NCI-H187 (cell line): ENCODE measurements around the gene FOXO6.

ENCODE experiments used
- DNase-seq, 2 experiments: peaks; one replicate each; lab custom pipeline; 2025; lab: John Stamatoyannopoulos, UW

The FOXO6 gene

DNA sequence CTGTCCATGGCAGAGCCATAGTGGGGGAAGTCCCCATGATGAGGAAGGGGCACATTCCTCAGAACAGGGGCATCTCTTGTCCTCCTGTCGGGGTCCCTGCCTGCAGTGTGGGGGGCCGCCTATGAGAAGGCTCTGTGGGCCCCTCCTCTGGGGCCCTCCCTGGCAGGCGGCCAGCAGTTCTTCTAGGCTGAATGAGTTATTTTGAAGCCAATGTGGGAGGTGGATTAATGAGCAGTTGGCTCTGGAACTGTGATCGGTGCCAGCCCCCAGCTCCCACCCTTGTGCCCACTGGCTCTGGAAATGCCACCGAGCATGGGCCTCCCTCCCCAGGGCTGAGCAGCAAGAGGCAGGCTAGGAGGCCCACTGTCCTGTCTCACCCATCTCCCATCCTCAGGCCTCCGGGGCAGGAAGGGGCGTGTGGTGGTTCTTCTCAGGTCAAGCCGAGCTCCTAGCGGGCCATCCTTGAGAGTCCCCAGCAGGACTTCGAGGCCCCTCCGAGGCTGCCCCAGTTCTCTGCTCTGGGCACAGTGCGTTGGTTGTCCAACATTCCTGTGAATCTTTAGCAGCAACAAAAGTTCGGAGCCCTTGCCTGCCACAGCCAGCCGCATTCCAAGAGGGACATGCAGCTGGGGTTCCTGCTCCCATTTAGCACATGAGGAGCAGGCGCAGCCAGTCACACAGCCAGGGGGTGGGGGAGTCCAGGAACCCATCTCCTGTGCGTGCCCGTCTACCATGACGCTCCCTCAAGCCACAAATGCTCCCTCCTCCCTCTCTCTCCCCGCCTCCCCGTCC, 66.1 kb downstream of the FOXO6 start:
- no peak for DNase-seq

DNA sequence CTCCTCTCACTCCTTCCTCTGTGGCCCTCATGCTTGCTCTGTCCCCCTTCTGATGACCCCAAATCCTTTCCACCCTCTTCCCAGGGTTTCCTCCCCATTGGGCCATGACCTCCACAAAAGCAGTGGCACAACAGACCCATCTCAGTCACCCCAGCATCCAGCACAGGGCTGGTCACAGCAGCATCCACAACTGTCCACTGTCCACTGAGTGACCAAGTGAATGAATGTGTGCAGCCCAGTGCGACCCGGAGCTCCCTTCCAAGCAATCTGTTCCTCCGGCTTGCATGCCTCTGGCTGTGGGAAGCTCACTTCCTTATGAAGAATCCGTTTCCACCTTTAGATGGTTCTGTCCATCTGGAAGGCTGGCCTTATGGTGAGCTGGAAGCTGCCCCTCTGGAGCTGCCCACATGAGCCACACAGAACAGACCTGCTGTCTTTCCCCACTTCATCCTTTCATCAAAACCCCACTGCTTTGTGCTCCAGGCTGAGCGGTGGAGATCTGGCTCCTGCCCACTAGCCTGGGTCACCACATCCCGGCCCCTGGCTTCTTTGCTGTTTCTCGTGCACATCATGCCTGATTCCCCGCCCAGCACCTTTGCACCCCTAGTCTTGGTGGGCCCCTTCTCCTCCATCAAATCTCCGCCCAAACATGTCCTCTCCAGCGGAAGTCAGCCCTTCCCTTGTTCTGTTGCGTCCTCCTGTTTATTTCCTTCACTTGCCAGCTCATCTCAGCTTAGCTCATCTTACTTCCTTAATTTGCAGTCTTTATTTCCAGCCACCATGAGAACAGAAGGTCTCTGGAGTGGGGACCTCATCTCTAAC, 66.9 kb downstream of the FOXO6 start:
- no peak for DNase-seq

DNA sequence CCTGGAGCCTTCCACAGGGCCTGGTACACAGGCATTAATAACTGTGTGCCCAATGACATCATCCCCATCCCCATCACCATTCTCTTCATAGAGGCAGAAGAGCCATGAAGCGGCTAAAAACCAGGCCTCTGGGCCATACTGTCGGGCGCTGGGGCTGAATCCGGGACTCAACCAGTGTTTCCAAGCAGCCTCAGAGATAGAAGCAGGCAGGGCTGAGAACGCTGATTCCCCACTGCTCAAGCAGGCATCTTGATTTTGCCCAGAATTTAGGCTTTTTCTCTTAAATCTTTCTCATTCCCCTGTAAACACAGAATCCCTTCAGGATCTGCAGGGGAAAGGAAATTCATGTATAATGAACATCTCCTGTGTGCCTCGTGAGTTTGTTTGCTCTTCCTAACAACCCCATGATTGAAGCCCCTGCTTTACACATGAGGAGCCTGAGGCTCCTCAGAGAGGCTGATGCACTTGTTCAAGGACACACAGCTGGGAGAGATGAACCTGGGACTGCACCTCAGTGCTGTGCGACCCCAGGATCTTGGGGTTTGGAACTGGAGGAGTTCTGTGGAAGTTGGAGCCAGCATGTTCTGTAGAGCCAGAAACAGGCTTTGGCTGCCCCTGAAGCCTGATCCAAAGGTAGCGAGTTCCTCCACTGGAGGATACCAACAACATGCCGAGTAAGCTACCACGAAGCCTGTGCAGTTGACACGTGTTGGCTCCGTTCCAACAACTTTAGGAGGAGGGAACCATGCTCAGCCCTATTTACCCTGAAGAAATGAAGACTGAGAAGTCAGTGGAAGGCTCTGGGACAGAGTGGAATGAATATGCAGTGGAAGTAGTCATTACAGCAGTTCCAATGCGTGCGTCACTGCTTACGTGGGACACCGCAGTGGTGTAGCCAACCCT, 67.8 kb downstream of the FOXO6 start:
- DNase-seq = no peak

DNA sequence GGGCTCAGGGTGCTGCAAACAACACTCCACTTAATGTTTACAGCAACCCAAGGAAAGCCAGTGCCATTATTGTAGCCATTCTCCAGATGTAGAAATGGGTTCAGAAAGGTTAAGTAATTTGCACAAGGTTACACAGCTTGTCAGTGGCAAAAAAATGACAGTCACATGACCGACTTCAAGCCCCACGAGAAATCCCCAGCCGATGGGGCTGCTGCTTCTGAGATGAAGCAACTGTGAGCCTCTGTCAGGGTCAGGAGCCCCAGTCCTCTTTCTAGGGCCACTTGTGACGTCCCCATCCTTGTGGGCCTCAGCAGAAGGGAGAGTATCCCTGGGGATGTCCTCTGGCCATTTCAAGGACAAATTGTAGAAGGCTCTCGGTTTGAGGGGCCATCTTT, 68.4 kb downstream of the FOXO6 start:
- DNase-seq = no peak

DNA sequence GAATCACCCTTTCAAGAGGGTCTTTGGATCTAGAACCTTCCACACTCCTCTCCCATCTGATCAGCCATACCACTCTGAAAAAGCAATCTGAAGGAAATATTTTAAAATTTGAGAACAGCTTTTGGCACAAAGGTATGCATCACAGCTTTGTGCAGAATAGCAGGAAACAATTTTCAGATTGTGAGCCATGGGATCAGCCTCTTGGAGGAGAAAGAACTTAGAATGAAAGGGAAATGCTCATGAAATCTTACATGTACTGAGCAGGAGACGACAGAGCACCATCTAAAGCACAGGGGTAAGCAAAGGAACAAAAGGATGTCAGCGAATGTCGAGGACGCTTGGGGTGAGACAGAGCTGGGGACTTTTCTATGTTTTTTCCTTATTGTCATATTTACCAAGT, 68.8 kb downstream of the FOXO6 start:
- DNase-seq = no peak

DNA sequence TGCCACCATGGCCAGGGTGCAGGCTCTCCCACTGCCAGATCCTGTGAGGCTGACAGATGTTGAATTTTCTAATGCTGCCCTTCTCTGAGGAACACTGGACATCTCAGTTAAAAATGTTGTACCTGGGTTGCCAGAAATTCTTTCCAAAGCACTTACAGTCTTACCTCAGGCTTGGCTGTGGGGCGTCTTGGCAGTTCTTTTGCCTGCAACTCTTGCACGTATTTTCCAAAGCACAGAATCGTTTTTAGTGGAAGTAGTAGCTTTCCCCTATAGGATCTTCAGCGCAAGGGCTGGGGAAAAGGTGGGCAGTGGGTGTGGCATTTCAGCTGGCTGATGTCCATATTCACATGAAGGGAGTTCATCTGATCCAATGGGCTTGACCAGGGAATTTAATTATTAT, 69.3 kb downstream of the FOXO6 start:
- no peak for DNase-seq

DNA sequence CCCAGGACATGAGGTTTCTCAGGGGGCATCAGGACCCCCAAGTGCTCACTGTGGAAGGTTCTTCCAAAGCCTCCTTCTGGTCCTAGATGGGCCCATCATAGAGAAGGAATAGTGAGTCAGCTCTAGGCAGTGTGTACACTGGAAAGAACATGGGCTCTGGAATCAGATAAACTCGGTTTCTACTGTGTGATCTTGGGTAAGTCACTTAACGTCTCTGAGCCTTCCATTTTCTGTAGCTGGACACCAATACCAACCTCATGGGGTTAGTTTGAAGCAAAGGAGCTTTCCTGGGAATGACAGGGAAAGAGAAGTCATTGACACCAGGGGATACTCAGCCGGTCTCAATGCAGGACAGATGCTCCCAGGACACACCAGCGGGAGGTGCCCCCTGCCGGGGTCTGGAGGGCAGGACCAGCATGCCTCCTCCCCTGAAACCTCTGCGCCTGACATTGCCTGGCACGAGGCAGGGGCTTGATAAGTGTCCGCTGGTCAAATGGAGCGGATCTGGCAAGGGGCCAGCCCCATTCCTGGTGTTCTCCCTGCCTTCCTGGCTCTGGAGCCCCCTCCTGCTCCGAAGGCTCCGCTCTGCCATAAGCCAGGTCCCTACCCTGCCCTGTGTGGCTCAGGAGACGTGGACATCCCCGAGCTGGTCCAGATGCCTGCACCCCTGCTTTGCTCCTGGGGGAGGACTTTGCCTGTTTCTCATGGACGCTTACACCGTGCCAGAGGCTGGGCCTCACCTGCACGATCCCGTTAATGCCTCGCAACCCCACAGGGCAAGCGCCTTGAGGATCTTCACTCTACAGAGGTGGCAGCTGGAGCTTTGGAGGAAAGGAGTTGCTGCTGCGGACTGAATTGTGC, 70.5 kb downstream of the FOXO6 start:
- no peak for DNase-seq
